IPS DF 6.9 (cell line): ENCODE data around the gene TIMP2.

Experiments used
- DNase-seq: peaks from one replicate; pipeline ENCODE4 v3.0.0-alpha.2; 2013; ENCODE audit warnings: low read depth, low spot score
- H3K27ac ChIP-seq: one replicate; pipeline ENCODE4 v1.5.1; 2013; ENCODE audit warnings: low read length, control low read depth
- H3K27me3 ChIP-seq: 2 replicates; pipeline ENCODE4 v1.6.1; 2013; ENCODE audit warnings: mild to moderate bottlenecking, low read length; ENCODE audit not compliant: control insufficient read depth, insufficient read depth
- H3K36me3 ChIP-seq: 2 replicates; pipeline ENCODE4 v1.6.1; 2013; ENCODE audit warnings: low read length; ENCODE audit not compliant: control insufficient read depth, insufficient read depth
- H3K4me1 ChIP-seq: 2 replicates; pipeline ENCODE4 v1.6.1; 2013; ENCODE audit warnings: low read length; ENCODE audit not compliant: control insufficient read depth, insufficient read depth
- H3K4me3 ChIP-seq: 2 replicates; pipeline ENCODE4 v1.5.1; 2013; ENCODE audit warnings: mild to moderate bottlenecking, low read length
- H3K9me3 ChIP-seq: 2 replicates; pipeline ENCODE4 v1.6.1; 2013; ENCODE audit warnings: low read length, inconsistent platforms; ENCODE audit not compliant: control insufficient read depth, insufficient read depth
- WGBS: extraction: QIAGEN DNeasy Blood & Tissue Kit; methylation state at CpG from one replicate; pipeline ENCODE4 v1.1.7; 2013; ENCODE audit warnings: mixed read lengths, missing lambda C conversion rate; ENCODE audit not compliant: insufficient read length, insufficient coverage; 5-methylcytosine and 5-hydroxymethylcytosine counted together

TIMP2 gene

GRCh38 chr17:78897664-78898047, 27.5 kb downstream of the TIMP2 start:
- Histone ChIP-seq H3K27ac (no peak overlapping the region), H3K4me1 (peaks cover 9% of the 10 kb centered on the region), H3K9me3 (no peaks in the 10 kb centered on the region), H3K4me3 (no peak overlapping the region), H3K27me3 (no peaks in the 10 kb centered on the region), H3K36me3 (peaks cover 9% of the 10 kb centered on the region)
- no CpG with 5 or more reads among the region's 7 CpGs for WGBS
- no peak for DNase-seq

GRCh38 chr17:78896834-78897663, 28.1 kb downstream of the TIMP2 start:
- no peak for DNase-seq
- no peaks in the 10 kb centered on the region for H3K9me3 ChIP-seq
- H3K27me3 ChIP-seq: no peaks in the 10 kb centered on the region
- H3K4me1 ChIP-seq: peaks cover 9% of the 10 kb centered on the region
- peaks cover 10% of the 10 kb centered on the region for H3K36me3 ChIP-seq
- no peak overlapping the region for H3K27ac ChIP-seq
- WGBS: no CpG with 5 or more reads among the region's 34 CpGs
- no peak overlapping the region for H3K4me3 ChIP-seq

GRCh38 chr17:78896091-78896833, 28.9 kb downstream of the TIMP2 start:
- H3K27ac ChIP-seq: no peak overlapping the region
- no peaks in the 10 kb centered on the region for H3K27me3 ChIP-seq

GRCh38 chr17:78895322-78895721, 29.9 kb downstream of the TIMP2 start:
- DNase-seq: no peak
- Histone ChIP-seq H3K9me3 (no peaks in the 10 kb centered on the region), H3K27me3 (no peaks in the 10 kb centered on the region), H3K4me3 (no peak overlapping the region), H3K36me3 (peaks cover 10% of the 10 kb centered on the region), H3K27ac (no peak overlapping the region), H3K4me1 (peaks cover 9% of the 10 kb centered on the region)
- no CpG with 5 or more reads among the region's 5 CpGs for WGBS

More at GRCh38 chr17:78896091-78896833, 28.9 kb downstream of the TIMP2 start:
- Histone ChIP-seq H3K9me3 (no peaks in the 10 kb centered on the region), H3K4me3 (no peak overlapping the region), H3K36me3 (peaks cover 13% of the 10 kb centered on the region), H3K4me1 (peaks cover 9% of the 10 kb centered on the region)
- DNase-seq: no peak
- no CpG with 5 or more reads among the region's 20 CpGs for WGBS

- no peak for DNase-seq
- Histone ChIP-seq H3K4me3 (no peak overlapping the region), H3K4me1 (peaks cover 2% of the 10 kb centered on the region), H3K9me3 (no peaks in the 10 kb centered on the region), H3K36me3 (peaks cover 10% of the 10 kb centered on the region), H3K27ac (no peak overlapping the region), H3K27me3 (no peaks in the 10 kb centered on the region)
- whole genome bisulfite sequencing: no CpG with 5 or more reads among the region's 4 CpGs
Measured at GRCh38 chr17:78893684-78894083, 31.5 kb downstream of the TIMP2 start.

- no peak for DNase-seq
- no peaks in the 10 kb centered on the region for H3K9me3 ChIP-seq
- no peak overlapping the region for H3K4me3 ChIP-seq
- H3K36me3 ChIP-seq: peaks cover 10% of the 10 kb centered on the region
- H3K27me3 ChIP-seq: no peaks in the 10 kb centered on the region
- H3K27ac ChIP-seq: no peak overlapping the region
- no CpG with 5 or more reads among the region's 6 CpGs for WGBS
- peaks cover 2% of the 10 kb centered on the region; the same call in 1 of the 2 replicates for H3K4me1 ChIP-seq
Measured at GRCh38 chr17:78892936-78893379, 32.2 kb downstream of the TIMP2 start.

- no peak overlapping the region for H3K27ac ChIP-seq
- no peaks in the 10 kb centered on the region for H3K27me3 ChIP-seq
- H3K36me3 ChIP-seq: peaks cover 10% of the 10 kb centered on the region
- H3K9me3 ChIP-seq: no peaks in the 10 kb centered on the region
- no peak for DNase-seq
- WGBS: no CpG with 5 or more reads among the region's 5 CpGs
- H3K4me1 ChIP-seq: peaks cover 2% of the 10 kb centered on the region; the same call in 1 of the 2 replicates
- no peak overlapping the region for H3K4me3 ChIP-seq
Measured at GRCh38 chr17:78892520-78892919, 32.7 kb downstream of the TIMP2 start.

- DNase-seq: no peak
- Histone ChIP-seq H3K36me3 (peaks cover 10% of the 10 kb centered on the region), H3K4me3 (no peak overlapping the region), H3K27ac (no peak overlapping the region), H3K9me3 (no peaks in the 10 kb centered on the region), H3K4me1 (peaks cover 2% of the 10 kb centered on the region; the same call in 1 of the 2 replicates), H3K27me3 (no peaks in the 10 kb centered on the region)
- WGBS: no CpG with 5 or more reads among the region's 14 CpGs
Measured at GRCh38 chr17:78892062-78892456, 33.1 kb downstream of the TIMP2 start.

- H3K9me3 ChIP-seq: no peaks in the 10 kb centered on the region
- no CpG with 5 or more reads among the region's 21 CpGs for WGBS
- no peaks in the 10 kb centered on the region for H3K27me3 ChIP-seq
Measured at GRCh38 chr17:78891406-78892061, 33.7 kb downstream of the TIMP2 start.

GRCh38 chr17:78890498-78890897, 34.7 kb downstream of the TIMP2 start:
- no peak overlapping the region for H3K27ac ChIP-seq
- H3K4me1 ChIP-seq: peaks cover 2% of the 10 kb centered on the region; the same call in 1 of the 2 replicates
- WGBS: no CpG with 5 or more reads among the region's 16 CpGs
- H3K4me3 ChIP-seq: no peak overlapping the region
- no peaks in the 10 kb centered on the region for H3K9me3 ChIP-seq
- no peaks in the 10 kb centered on the region for H3K27me3 ChIP-seq
- peaks cover 10% of the 10 kb centered on the region for H3K36me3 ChIP-seq
- DNase-seq: no peak

More at GRCh38 chr17:78891406-78892061, 33.7 kb downstream of the TIMP2 start:
- Histone ChIP-seq H3K27ac (no peak overlapping the region), H3K4me1 (peaks cover 2% of the 10 kb centered on the region; the same call in 1 of the 2 replicates), H3K36me3 (peaks cover 10% of the 10 kb centered on the region), H3K4me3 (no peak overlapping the region)
- DNase-seq: no peak
